Skeletal muscle tissue (tissue), 4 donors: Measurements from ENCODE around the gene HECTD4. TPM values are rescaled to one million over a fixed set of nuclear protein-coding genes. Genes with fewer than 3 reads are reported as not detected.
A peak's percentile ranks its signal among the peaks of the same experiment; 100 is the strongest.

Source experiments
- H3K27ac ChIP-seq: one replicate; pipeline ENCODE4 v1.7.0; 2013; ENCODE audit warnings: mild to moderate bottlenecking, low read depth, low read length, inconsistent platforms
- H3K27me3 ChIP-seq, 3 donors: one replicate each; pipeline ENCODE4 v1.7.0; 2013; ENCODE audit warnings: low read length in 3 of 3; ENCODE audit not compliant: control insufficient read depth in 3 of 3, insufficient read depth in 3 of 3
- H3K36me3 ChIP-seq, 3 donors: one replicate each; pipeline ENCODE4 v1.7.0; 2013; ENCODE audit warnings: low read length in 3 of 3; ENCODE audit not compliant: control insufficient read depth in 3 of 3, insufficient read depth in 3 of 3
- H3K4me1 ChIP-seq, 3 donors: one replicate each; pipeline ENCODE4 v1.7.0; 2013; ENCODE audit warnings: low read length in 3 of 3, mild to moderate bottlenecking in 3 of 3; ENCODE audit not compliant: control insufficient read depth in 3 of 3, insufficient read depth in 3 of 3
- H3K4me3 ChIP-seq, 3 donors: one replicate each; pipeline ENCODE4 v1.7.0; 2013; ENCODE audit warnings: low read length in 3 of 3
- H3K9ac ChIP-seq, 3 donors: one replicate each; pipeline ENCODE4 v1.7.0; 2013; ENCODE audit warnings: low read length in 3 of 3, mild to moderate bottlenecking in 3 of 3, moderate library complexity in 2 of 3, low read depth in 1 of 3
- H3K9me3 ChIP-seq, 3 donors: one replicate each; pipeline ENCODE4 v1.7.0; 2013; ENCODE audit warnings: low read length in 3 of 3; ENCODE audit not compliant: control insufficient read depth in 3 of 3
- total RNA-seq: library from RNA; depleted of rRNA; stranded (reverse); fragments of >200 nt; gene quantifications from one replicate; pipeline ENCODE4 v1.2.3, GENCODE V29; 2014
- donor health status: Osteomylitis.

HECTD4 gene
- total RNA-seq, 1 donor from 2014 or later: 63.7 TPM

DNA sequence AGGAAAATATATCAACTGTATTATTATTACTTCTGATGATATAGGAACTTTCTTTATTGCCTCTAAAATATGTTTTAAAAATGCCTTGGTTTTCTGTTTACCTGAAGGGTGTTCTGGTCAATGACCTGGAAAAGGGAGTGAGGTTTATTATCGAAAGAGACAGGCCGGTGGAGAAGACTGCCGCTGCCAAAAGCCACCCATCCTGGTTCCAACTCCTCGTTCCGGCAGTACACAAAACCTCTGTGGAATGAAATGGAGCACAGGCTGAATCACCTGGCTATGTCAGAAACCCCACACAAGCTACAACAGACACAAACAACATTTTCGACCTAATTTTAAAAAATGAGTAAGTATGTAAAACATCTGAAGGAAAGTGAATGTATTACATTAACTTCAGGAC lies 73.6 kb downstream of the HECTD4 start:
- Histone ChIP-seq H3K9me3 (no peaks in the 10 kb centered on the region), H3K36me3 (peaks cover 2 to 18% (median 12%) of the 10 kb centered on the region in 3 donors), H3K9ac (no peak overlapping the region), H3K27me3 (no peaks in the 10 kb centered on the region), H3K4me3 (no peak overlapping the region), H3K27ac (no peak overlapping the region), H3K4me1 (peaks cover 3 to 9% (median 4%) of the 10 kb centered on the region in 3 donors)

DNA sequence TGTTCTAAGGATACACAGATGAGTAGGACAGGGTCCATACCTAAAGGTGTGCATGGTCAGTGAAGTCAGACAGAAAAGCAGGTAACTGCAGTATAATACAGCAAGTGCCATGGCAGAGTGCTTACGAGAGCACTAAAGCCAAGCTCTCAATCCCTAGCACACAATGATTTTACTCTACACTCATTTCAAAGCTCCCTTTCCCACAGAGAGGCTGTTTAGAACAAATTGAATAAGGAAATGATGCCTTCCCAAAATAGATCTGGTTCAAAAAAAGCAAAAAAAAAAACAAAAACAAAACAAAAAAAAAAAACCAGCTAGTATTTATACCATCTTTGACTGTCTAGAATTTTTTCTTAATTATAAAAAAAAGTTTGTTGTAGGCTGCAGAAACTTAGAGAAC lies 74.1 kb downstream of the HECTD4 start:
- peaks cover 3 to 9% (median 4%) of the 10 kb centered on the region in 3 donors for H3K4me1 ChIP-seq
- no peak overlapping the region for H3K27ac ChIP-seq
- peaks cover 2 to 20% (median 12%) of the 10 kb centered on the region in 3 donors for H3K36me3 ChIP-seq
- H3K27me3 ChIP-seq: no peaks in the 10 kb centered on the region
- no peak overlapping the region for H3K4me3 ChIP-seq
- no peak overlapping the region for H3K9ac ChIP-seq
- no peaks in the 10 kb centered on the region for H3K9me3 ChIP-seq

DNA sequence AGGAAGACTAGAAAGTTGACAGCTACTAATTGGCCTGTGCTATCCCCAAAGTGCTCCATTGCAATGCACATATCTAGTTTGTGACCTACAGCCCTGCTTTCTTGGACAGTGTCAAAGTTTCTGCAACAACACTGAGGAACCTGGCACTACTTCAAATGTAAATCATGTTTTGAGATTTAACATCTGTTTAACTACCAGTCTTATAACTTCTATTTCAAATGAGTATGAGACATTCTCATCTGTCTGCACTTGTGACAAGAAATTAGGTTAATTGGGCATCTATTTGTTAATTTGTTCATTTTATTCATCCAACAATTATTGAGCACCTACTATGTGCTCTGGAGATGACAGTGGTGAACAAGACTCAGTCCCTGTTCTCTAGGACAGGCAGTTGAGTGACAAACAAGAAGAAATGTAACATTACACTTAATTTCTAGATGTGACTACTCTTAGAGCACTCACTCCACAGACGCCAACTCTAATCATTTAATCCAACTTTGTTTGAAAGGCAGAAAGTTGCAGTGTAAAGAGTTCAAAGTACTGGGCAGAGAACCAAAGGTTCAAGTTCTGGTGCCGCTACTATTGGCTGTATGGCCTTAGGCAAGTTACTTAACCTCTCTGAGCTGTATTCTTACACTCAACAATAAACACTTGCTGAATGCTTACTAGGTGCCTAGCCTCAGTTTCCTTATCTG lies 74.8 kb downstream of the HECTD4 start:
- no peak overlapping the region for H3K4me3 ChIP-seq
- H3K27me3 ChIP-seq: no peaks in the 10 kb centered on the region
- no peaks in the 10 kb centered on the region for H3K9me3 ChIP-seq
- no peak overlapping the region for H3K27ac ChIP-seq
- H3K9ac ChIP-seq: no peak overlapping the region
- peaks cover 2 to 23% (median 13%) of the 10 kb centered on the region in 3 donors for H3K36me3 ChIP-seq
- peaks cover 3 to 9% (median 4%) of the 10 kb centered on the region in 3 donors for H3K4me1 ChIP-seq

DNA sequence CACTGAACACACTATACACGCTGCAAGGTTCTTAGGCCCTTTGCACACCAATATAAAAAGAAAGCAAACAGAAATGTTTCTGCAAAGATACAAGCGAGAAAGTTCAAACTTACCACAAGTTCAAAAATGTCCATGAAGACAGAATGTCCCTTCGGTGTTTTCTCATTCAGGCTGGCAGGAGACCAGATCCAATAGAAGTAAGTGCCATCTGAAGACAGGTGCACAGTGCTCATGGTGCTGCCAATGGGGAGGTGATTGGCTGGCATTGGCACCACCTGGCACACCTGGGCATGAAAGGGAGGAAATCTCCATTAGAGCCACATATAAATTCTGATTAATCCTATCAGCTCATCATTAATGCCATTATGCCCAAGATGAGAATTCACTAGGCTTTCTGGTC lies 76.3 kb downstream of the HECTD4 start:
- H3K27me3 ChIP-seq: no peaks in the 10 kb centered on the region
- no peak overlapping the region for H3K27ac ChIP-seq
- no peak overlapping the region for H3K9ac ChIP-seq
- H3K4me1 ChIP-seq: peaks cover 3 to 9% (median 4%) of the 10 kb centered on the region in 3 donors
- H3K36me3 ChIP-seq: peaks cover 2 to 23% (median 17%) of the 10 kb centered on the region in 3 donors
- no peaks in the 10 kb centered on the region for H3K9me3 ChIP-seq
- H3K4me3 ChIP-seq: no peak overlapping the region

DNA sequence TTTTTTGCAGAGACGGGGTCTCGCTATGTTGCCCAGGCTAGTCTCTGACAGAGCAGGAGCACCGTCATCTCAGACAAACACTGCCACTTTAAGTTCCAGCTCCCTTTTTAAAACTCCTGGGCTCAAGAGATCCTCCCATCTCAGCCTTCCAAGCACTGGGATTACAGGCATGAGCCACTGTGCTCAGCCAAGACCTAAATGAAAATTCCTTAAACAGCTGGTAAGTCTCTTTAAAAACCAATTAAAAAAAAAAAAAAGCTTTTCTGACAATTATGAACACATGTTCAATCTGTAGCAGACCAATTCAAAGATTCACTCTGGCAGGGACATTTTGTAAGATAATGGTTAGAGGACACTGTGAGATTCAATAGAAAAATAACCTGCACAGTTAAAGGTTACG lies 77.8 kb downstream of the HECTD4 start:
- peaks cover 2 to 23% (median 17%) of the 10 kb centered on the region in 3 donors for H3K36me3 ChIP-seq
- no peaks in the 10 kb centered on the region for H3K27me3 ChIP-seq

DNA sequence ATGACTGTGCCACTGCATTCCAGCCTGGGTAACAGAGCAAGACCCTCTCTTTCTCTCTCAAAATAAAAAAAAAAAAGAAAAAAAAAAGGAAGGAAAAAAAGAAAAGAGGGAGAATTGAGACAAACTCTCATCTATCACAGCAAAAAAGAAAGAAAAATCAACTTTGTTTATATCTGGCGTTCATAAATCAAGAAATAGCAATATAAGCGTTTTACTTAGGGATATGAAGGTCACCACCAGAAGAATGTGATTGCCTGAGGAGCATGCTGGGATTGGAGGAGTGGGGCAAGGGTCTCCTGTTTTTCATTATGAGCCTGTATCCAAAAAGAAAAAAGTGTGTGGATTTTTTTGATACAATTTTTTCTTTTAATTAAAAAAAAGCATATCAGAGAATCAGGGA lies 78.4 kb downstream of the HECTD4 start:
- peaks cover 2 to 23% (median 17%) of the 10 kb centered on the region in 3 donors for H3K36me3 ChIP-seq
- no peak overlapping the region for H3K9ac ChIP-seq
- H3K9me3 ChIP-seq: no peaks in the 10 kb centered on the region

More for the DNA sequence above, 77.8 kb downstream of the HECTD4 start:
- Histone ChIP-seq H3K4me3 (no peak overlapping the region), H3K9me3 (no peaks in the 10 kb centered on the region), H3K4me1 (peaks cover 7 to 14% (median 10%) of the 10 kb centered on the region in 3 donors), H3K9ac (no peak overlapping the region), H3K27ac (no peak overlapping the region)

DNA sequence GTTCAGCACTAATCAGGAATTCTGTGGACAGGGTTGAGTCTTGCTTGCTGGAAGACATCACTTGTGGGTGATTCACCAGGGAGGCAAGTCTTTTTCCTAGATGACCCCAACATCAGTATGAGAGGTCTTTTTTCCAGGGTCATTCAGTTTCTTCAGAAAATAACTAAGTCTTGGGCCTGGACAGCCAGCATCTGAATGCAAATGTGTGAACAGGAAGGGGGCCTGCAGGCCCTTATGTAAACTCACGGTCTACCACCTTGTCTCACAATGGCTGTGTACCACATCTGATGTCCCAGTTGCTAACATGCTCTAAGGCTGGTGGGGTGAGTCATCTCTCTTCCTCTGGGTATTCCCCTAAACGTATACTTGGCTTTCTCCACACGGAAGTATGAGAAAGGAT lies 79.2 kb downstream of the HECTD4 start:
- Histone ChIP-seq H3K9ac (no peak overlapping the region), H3K27me3 (no peaks in the 10 kb centered on the region), H3K36me3 (peaks cover 2 to 22% (median 15%) of the 10 kb centered on the region in 3 donors), H3K27ac (no peak overlapping the region), H3K4me3 (no peak overlapping the region), H3K4me1 (peaks cover 10 to 14% (median 14%) of the 10 kb centered on the region in 3 donors), H3K9me3 (no peaks in the 10 kb centered on the region)

More for the DNA sequence above, 78.4 kb downstream of the HECTD4 start:
- H3K4me1 ChIP-seq: peaks cover 12 to 16% (median 14%) of the 10 kb centered on the region in 3 donors
- H3K27me3 ChIP-seq: no peaks in the 10 kb centered on the region
- H3K4me3 ChIP-seq: no peak overlapping the region
- no peak overlapping the region for H3K27ac ChIP-seq

DNA sequence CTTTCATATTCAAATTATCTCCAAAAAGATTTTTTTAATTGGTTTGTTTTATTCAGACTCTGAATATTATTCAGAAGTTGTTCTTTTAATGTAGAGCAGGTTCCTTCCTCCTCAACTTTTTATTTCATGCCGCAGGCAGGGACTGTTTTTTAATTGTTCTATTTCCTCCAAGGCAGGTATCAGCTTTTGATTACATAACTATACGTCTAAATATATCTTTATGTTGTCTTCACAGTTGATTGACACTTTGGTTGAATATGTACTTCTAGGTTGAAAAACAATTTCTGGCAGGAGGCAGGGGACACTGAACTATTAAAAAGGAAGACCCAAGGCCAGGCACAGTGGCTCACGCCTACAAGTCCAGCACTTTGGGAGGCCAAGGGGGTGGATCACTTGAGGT lies 82.5 kb downstream of the HECTD4 start:
- Histone ChIP-seq H3K4me3 (no peak overlapping the region), H3K36me3 (peaks cover 9 to 25% (median 23%) of the 10 kb centered on the region in 3 donors), H3K27me3 (no peaks in the 10 kb centered on the region), H3K4me1 (peaks cover 10% of the 10 kb centered on the region in 3 donors), H3K9me3 (no peaks in the 10 kb centered on the region), H3K27ac (peak overlapping the region; percentile 72), H3K9ac (peak overlapping the region in 2 of 3 donors; percentile 5 to 33)

DNA sequence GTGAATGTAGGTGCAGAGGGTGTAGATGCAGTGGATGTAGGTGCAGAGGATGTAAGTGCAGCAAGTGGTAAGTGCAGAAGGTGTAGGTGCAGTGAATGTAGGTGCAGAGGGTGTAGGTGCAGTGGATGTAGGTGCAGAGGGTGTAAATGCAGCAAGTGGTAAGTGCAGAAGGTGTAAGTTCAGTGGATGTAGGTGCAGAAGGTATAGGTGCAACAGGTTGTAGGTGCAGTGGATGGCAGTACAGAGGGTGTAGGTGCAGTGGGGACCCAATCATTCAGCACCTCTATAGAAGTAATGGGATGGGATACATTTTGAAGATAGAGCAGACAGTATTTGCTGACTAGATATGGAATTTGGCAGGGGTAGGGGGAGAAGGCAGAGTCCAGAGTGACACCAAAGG lies 85.0 kb downstream of the HECTD4 start:
- Histone ChIP-seq H3K36me3 (peaks cover 9 to 20% (median 19%) of the 10 kb centered on the region in 3 donors), H3K9me3 (no peaks in the 10 kb centered on the region), H3K27ac (no peak overlapping the region), H3K4me3 (no peak overlapping the region), H3K9ac (no peak overlapping the region), H3K27me3 (no peaks in the 10 kb centered on the region), H3K4me1 (peaks cover 10% of the 10 kb centered on the region in 3 donors)

DNA sequence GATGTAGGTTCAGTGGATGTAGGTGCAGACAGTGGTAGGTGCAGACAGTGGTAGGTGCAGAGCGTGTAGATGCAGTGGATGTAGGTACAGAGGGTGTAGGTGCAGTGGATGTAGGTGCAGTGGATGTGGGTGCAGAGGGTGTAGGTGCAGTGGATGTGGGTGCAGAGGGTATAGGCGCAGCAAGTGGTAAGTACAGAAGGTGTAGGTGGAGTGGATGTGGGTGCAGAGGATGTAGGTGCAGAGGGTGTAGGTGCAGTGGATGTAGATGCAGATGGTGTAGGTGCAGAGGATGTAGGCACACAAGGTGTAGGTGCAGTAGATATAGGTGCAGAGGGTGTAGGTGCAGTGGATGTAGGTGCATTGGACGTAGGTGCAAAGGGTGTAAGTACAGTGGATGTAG lies 86.0 kb downstream of the HECTD4 start:
- H3K9ac ChIP-seq: no peak overlapping the region
- H3K4me3 ChIP-seq: no peak overlapping the region
- peaks cover 9 to 15% (median 14%) of the 10 kb centered on the region in 3 donors for H3K36me3 ChIP-seq
- H3K9me3 ChIP-seq: no peaks in the 10 kb centered on the region
- H3K4me1 ChIP-seq: peaks cover 10% of the 10 kb centered on the region in 3 donors
- H3K27me3 ChIP-seq: no peaks in the 10 kb centered on the region
- no peak overlapping the region for H3K27ac ChIP-seq
